ENCODE data around the gene CNOT1.

Gene CNOT1

GRCh38 chr16:58624209-58624608, 5.4 kb downstream of the CNOT1 start:
- TF ChIP-seq REST (IDR thresholded peaks at IDR 0.05; ENCODE audit: insufficient replicate concordance, low read depth) (no peak), POLR2AphosphoS5 (IDR thresholded peaks at IDR 0.05; ENCODE audit: low read depth) (no peak), SPI1 (IDR thresholded peaks at IDR 0.05; ENCODE audit: borderline replicate concordance, low read depth) (no peak), GABPA (IDR thresholded peaks at IDR 0.05; ENCODE audit: low read depth) (no peak), CTCF (IDR thresholded peaks at IDR 0.05; ENCODE audit: insufficient read depth, low read length) (no peak)
- H3K27ac ChIP-seq (replicated peaks): no peak overlapping the region
- no peak overlapping the region for H3K4me3 ChIP-seq (replicated peaks; ENCODE audit: insufficient read depth, low read length)
- H3K27me3 ChIP-seq (ENCODE audit: insufficient read depth, poor library complexity, severe bottlenecking): no peaks in the 10 kb centered on the region
- no peak for DNase-seq (ENCODE audit: low read depth in 1 of 2, low spot score in 1 of 2)

GRCh38 chr16:58620396-58620795, 9.2 kb downstream of the CNOT1 start:
- H3K4me3 ChIP-seq (replicated peaks; ENCODE audit: insufficient read depth, low read length): no peak overlapping the region
- no peak overlapping the region for H3K27ac ChIP-seq (replicated peaks)
- TF ChIP-seq SPI1 (IDR thresholded peaks at IDR 0.05; ENCODE audit: borderline replicate concordance, low read depth) (no peak), CTCF (IDR thresholded peaks at IDR 0.05; ENCODE audit: insufficient read depth, low read length) (no peak), GABPA (IDR thresholded peaks at IDR 0.05; ENCODE audit: low read depth) (no peak), REST (IDR thresholded peaks at IDR 0.05; ENCODE audit: insufficient replicate concordance, low read depth) (no peak), POLR2AphosphoS5 (IDR thresholded peaks at IDR 0.05; ENCODE audit: low read depth) (no peak)
- no peaks in the 10 kb centered on the region for H3K27me3 ChIP-seq (ENCODE audit: insufficient read depth, poor library complexity, severe bottlenecking)
- no peak for DNase-seq (ENCODE audit: low read depth in 1 of 2, low spot score in 1 of 2)

- DNase-seq (ENCODE audit: low read depth in 1 of 2, low spot score in 1 of 2): no peak
- Histone ChIP-seq H3K4me3 (replicated peaks; ENCODE audit: insufficient read depth, low read length) (no peak overlapping the region), H3K27ac (replicated peaks) (no peak overlapping the region), H3K27me3 (ENCODE audit: insufficient read depth, poor library complexity, severe bottlenecking) (no peaks in the 10 kb centered on the region)
- TF ChIP-seq SPI1 (IDR thresholded peaks at IDR 0.05; ENCODE audit: borderline replicate concordance, low read depth): no peak
- no peak for TF ChIP-seq CTCF (IDR thresholded peaks at IDR 0.05; ENCODE audit: insufficient read depth, low read length)
- TF ChIP-seq GABPA (IDR thresholded peaks at IDR 0.05; ENCODE audit: low read depth): no peak
- no peak for TF ChIP-seq POLR2AphosphoS5 (IDR thresholded peaks at IDR 0.05; ENCODE audit: low read depth)
- no peak for TF ChIP-seq REST (IDR thresholded peaks at IDR 0.05; ENCODE audit: insufficient replicate concordance, low read depth)
Observed at GRCh38 chr16:58615280-58615679, 14.3 kb downstream of the CNOT1 start.
